Retina (tissue), 1 donor: ENCODE data around the gene PLXNA4.

Experiments
- DNase-seq: peaks from one replicate; pipeline ENCODE4 v3.0.0-alpha.2; 2016

Gene PLXNA4

DNA sequence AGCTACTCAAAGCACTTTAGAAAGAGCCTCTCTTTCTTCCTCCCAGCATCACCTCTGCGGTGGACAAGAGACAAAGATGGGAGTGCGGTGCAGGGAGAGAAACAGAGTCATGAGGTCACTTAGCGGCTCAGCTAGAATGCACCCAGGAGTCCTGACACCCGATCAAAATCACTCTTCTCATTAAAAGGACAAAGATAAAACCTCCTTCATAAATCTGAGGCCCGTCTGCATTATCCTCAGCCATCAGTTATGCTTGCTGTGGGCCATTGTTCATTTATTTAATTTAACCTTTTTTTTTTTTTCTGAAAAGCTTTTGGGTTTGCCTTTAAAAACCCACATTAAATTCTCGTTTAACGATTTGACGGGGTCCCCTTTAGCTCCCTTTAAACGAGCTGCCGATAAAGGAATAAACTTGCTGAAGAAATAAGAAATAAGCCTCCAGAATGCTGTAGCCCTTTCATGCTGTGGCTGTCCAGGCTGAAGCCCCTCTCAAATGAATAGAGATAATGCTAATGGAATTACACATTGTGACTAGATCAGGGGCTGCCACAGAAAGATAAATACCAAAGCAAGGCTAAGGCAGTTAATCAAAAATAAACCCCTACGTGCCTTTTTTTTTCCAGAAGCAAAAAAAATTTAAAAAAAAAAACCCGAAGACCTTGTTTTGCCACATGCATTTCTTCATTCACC is 16.1 kb upstream of the PLXNA4 start:
- no peak for DNase-seq

DNA sequence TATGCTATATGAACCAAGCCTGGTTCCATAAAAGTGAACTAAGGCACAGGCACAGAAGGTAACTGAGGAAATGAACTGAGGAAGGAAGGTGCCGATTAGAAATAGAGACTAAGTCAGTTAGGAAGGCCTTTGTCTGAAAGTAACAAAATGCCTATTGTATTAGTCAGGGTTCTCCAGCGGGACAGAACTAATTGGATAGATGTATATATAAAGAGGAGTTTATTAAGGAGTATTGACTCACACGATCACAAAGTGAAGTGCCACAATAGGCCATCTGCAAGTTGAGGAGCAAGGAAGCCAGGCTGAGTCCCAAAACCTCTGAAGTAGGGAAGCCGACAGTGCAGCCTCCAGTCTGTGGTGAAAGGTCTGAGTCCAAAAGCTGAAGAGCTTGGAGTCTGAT is 13.9 kb upstream of the PLXNA4 start:
- DNase-seq, result no peak

DNA sequence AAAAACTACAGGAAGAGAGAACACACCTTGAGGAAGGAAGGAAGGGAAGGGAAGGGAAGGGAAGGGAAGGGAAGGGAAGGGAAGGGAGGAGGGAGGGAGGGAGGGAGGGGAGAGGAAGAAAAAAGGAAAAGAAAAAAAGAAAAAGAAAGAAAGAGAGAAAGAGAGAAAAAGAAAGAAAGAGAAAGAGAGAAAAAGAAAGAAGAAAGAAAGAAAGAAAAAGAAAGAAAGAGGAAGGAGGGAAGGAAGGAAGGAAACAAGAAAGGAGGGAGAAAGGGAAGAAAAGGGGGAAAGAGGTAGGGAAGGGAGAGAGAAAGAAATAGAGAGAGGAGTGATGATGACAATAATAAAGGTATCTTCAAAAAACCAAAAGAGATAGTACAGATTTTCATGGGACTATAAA is 12.3 kb upstream of the PLXNA4 start:
- no peak for DNase-seq

DNA sequence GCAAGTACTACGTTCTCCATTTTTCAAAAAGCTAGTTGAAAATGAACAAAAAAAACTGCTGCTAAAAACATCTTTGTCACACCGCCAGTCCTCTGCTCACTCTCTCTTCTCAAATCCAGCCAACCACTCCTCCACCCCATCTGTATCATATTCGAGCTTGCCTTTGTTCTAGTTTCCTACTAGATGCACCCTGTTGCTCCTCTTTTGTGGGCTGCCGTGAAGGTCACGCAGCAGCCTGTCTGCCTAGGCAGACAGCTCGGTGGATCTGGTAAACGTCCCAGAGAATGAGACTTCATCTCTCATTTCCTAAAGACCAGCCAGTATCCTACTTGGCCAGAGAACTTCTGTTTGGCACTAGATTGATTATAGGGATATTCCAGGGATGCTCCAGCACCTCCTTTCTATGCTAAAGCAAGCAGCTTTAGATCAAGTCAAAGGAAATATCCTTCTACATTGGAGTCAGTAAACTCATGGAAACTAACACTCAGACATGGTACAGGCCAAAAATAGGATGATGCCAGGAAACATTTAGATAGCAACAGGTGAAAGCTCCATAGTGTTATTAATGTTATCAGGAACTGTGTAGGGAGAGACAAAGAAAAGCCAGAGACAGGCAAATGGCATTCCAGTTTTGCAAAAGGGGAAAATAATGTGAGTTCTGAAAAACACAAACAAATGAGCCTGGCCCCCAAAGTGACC is 8.7 kb upstream of the PLXNA4 start:
- DNase-seq, result no peak

DNA sequence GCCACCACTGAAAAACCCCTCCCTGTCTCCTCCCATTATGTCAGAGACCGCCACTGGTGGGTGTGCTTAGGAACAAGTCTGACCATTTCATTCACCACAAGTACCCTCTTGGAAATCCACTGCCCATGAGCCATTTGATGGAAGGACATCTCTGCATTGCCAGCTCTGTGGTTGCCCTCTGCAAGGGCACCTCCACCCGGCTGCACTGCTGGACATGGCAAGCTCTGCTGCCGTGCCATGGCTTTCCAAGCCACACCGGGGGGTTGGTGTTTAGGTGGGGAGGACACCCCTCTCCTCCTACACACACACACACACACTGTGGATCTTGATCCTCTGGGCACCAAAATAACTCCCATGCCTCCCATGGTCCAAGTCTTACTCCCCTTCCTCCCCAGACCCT is 5.2 kb upstream of the PLXNA4 start:
- DNase-seq, result no peak

DNA sequence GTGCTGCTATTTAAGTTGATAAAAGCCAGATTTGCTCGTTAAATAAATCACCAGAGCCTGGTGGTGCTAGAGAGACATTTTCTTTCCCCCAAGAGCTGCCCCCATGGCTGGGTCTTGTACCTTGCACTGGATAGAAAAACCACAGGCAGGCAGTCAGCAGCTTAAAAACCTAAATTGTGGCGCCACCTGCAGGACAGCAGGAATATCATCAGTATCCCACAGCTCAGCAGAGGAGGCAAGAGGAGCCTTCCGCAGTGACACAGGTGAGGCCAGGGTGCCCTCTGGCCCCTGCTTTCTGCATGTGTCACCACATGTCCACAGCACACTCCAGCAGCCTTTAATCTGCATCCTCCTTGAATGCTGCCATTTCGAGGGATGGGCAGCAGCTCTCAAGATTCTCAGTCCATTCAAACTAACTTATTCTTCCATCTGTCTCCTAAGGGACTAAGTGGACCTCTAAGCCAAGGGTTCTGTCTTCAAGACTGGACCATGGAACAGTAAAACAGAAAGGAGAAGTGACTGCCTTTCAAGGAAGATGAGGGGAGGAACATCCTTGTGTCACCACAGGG is 4.5 kb upstream of the PLXNA4 start:
- peak; percentile 85 for DNase-seq

DNA sequence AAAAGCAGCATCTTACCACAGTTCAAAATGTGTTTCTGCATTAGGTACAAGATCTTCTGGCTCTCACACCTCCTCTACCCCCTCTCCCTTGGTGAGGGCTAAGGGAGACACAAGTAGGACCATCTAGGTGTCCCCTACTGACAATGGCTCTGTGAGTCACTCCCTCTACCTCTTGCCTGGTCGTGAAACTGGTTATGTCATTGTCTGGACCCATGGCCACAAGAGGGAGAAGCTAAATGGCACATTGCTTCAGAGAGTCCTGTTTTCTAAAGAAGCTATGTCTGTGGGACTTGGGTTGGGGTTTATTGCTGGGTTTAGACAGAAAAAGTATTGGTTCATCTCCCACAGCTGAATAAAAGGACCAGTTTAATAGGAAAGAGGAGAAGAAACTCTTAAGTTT is 4.0 kb upstream of the PLXNA4 start:
- no peak for DNase-seq

DNA sequence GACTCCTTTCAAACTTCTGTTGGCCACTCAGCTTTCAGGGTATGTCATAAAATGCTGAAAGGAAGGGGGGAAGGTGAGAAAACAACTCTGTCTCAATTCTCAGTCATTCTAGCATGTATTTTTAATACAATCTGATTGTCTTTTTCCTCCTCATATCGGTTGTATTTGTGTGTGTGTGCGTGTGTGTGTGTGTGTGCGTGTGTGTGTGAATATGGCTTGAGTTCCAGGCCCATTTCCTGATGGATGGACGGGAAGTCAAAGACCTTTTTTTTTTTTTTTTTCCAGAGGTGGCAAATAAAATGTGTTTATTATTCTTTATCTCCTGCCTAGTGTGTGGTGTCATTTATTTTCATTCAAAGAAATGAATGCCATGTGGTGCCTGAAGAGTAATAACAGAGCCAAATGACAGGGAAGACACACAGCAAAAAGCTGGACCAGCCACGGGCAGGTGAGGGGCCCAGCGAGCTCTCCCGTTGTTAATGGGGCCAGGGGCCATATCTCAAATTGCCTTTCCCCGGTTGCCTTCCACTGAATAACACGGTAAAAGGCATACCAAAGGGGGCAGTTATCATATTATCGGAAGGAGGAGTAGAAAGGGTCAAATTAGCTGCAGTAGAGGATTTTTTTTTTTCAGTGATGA is 3.1 kb upstream of the PLXNA4 start:
- DNase-seq, result no peak

DNA sequence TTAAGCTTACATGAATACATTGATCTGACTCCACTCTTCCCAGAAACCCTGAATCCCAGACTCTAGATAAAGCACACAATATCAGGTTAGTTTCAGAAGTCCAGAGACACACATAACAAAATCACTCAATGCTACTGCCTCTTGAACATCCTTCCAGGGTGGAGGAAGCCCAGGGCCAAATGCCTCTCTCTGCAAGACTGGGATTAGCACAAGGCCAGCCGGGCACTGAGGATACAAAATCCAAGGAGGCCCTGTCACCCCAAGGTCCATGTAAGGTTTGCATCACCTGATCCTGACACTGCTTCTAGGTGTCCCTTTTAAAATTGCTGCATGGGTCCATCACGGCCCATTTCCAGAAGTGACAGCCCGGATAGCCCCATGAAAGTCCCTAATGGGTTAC is 2.6 kb upstream of the PLXNA4 start:
- no peak for DNase-seq

DNA sequence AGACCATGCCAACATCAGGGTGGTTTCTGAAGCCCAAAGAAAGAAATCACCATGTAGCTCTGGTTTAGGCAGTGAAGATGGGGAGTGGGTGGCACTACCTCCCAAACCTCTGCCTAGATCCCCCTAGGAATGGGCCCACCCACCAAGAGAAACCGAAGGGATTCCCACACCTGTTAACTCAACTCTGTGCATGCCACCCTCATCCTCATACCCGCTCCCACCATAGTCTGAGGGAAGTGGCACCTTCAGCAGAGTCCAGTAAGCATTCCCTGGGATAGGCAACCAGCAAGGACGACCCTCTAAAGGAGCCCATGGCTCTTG is 1.7 kb upstream of the PLXNA4 start:
- DNase-seq, result no peak

DNA sequence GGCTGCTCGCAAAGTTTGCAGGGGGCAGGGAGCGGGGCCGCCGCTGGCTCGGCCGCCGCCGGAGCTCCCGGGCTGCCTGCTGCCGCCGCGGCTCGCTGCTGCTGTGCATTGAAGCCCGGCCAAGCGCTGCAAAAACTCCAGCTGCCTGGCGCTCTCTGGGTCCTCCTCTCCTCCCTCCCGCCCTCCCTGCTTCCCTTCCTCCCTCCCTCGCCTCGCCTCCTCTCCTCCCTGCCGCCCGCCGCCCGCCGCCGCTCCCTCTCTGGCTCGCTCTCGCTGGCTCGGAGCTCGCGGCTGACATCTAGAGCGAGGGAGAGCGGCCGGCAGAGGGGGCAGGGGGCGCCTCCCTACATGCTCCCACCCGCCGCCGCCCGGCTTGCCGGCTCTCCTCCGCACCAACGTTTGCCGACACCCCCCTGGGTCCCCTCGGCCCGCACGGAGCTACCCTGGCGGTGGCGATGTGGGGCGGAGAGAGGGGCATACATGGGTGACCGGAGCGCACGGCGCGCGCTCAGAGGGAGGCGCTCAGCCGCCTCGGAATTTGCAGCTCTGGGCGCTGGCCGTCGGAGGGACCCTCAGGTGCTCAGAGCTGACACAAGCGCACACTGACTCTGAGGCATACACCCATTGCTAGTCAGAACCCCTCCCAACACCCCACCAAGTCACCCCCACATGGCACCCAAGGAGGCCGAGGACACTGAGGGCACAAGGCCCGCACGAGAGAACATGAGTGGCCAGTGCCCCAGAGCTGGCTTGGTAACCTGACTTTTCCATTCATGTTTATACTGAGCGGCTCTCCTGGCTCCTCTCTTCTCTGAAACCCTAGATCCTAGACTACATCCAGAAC is 1.2 kb upstream of the PLXNA4 start:
- DNase-seq, result peak; percentile 87

DNA sequence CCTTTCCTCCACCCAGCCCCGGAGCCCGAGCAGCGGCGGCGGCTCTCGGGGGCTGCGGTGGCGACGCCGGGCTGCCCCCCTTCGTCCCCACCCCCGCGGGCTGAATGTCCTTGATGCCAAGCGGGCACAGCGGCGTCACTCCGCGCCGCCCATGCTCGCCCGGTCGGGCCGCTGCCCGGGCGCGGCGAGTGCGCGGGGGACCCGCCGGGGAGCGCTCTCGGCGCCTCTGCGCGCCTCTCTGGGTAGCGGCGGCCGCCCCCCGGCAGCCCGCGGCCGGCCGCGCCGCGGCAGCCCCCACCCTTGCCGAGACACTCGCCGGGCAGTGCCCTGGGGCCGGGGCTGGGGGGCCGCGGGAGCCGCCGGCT is 433 bp upstream of the PLXNA4 start:
- DNase-seq, result no peak

DNA sequence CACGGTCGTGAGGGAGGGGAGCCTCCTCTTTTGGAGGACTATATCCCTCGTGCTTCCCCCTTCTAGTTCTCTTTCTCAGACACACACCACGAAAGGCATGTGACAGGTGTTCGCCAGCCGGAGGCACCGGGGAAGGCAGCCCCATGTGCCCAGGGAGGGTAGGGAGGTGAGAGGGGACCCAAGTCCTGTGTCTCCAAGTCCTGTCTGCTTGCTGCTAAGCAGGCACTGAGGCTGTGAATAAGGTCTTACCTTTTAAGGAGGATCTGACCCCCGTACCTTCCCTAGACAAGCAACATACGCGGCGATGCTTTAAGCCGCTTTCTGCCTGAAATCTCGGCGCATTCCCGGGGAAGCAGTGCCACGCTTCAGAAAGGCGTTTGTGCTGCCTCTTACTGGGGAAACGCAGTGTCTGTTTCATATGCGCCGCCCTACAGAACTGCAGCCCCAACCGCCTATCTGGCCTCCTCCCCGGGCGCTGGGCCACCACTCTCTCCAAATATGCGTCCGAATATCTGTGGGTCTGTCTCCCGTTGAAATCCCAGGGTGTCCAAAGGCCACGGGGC is 770 bp downstream of the PLXNA4 start:
- DNase-seq, result peak; percentile 81

DNA sequence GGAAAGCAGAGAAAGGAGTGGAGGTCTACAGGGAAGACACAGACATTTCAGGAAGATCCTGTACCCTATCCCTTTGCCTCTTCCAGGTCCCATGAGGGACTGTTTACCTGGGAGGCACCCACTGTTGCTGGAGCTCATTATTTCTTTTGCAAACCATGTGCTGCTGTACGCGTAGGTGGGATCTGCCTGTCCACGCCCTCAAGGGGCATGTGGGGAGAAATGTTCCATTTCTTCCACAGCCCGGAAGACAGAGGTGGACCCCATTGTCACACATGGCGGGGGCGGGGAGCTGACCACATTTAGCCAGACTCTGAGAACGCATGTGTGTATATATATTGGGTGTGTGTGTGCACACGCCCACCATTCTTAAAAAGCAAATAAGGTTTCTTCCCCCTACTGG is 2.0 kb downstream of the PLXNA4 start:
- DNase-seq, result no peak

DNA sequence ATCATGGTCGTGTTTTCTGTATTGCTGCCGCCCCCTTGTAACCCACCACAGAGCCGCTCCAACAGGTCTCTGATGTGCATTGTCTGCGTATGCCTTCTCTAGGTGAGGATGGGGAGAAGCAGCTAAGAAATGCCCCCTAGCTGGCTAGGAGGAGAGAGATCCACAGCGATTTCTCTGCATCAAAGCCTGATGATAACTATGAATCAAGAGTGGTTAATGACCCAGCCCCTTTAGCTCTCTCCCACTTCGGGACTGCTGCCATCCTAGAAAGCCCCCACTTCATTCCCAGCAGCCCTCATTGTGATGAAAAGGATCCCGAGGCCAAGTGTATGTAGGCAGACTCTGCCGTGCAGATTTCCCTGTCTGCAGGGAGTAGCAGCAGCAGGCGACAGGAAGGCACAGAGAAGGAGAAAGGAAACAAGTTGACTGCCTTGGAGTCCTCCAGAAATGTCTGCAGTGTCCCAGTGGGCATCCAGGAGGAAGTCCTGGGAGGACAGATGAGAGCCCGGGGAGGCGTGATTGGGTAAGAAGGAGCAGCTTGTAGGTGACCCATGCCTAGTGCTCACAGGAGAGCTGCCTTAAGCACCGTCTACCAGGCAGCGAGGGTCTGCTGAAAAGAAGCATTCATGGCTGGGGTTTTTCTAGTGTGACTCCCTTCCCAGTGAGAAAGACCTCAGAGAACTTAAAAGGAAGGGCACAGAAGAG is 2.9 kb downstream of the PLXNA4 start:
- no peak for DNase-seq

DNA sequence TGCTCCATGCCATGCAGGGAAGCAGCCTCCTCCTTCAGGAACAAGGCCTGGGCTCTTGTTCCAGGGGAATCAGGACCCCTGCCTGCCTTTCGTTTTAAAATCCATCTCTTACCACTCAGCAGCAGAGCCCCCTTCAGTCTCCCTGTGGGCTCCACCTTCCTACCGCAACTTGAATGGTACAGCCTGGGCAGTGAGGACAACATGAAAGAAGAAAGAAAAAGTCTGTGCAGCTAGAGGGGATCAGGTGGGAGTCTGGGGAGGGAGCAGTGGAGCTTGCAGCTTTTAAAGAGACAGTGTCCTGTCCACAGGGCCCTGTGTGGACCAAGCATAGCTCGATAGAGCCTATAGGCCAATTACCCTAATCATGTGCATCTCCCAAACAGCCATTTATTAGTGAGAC is 3.7 kb downstream of the PLXNA4 start:
- DNase-seq, result no peak

DNA sequence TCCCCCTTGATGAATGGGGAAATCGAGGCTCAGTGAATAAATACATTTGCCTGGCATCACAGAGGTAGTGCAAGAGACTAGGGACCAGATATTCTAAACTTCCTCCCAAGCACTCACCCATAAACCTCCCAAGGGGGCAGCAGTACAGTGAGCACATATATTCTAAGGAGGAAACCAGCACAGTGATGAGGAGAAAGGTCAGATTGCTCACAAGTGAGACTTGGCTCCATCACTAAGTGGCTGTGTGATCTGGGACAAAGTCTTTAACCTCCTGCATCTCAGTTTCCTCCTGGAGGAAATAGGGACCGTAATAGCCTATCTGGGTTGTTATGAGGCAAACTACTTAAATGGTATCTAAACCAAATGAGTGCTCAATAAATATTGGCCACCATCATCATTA is 4.3 kb downstream of the PLXNA4 start:
- no peak for DNase-seq

DNA sequence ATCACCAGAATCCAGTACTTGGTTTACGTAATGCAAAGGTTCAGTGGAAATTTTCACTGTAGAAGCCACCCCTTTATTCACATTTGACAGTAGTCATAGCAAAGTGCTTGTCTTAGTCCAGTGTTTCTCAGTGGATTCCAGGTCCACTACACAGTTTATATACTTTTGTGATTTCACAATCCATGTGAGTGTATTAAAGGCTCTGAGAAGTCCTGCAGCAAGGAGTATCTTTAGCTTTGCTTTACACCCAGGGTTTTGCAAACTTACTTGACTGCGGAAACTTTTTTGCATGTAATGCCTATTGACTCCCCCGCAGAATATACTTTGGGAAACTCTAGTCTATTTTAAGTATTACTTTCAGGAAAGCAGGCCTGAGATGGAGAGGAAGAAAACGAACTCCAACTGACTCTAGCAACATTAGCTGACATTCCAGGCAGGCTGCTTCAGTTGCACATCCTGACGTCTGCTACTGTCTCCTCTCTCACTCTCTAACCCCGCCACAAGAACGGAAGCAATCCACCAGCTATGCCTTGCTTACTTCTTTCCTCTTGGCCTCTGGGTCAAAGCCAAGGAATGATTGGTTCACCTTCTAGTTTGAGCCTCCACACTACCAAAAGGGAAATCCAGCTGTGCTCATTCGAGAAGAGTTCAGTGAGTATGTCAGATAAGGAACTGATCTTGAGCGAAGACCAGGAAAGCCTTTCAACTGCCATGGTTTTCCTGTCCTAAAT is 6.2 kb downstream of the PLXNA4 start:
- DNase-seq, result no peak

DNA sequence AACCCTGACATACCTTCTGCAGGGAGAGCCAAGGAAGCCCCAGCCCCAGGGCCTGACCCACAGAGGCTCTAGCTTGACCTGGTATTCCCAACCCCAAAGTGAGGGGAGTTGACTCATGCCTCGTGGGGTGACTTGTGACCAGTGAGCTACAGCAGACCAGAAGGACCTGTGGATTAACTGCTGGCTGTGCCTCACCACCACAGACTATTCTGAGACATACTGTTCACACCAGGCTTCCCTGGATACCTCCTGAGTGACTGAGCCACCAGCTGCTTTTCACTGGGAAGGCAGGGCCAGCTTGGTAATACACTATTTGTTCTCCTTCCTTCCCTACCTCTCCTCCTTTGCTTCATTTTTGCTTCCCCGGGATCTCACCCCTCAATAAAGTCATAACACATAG is 7.3 kb downstream of the PLXNA4 start:
- no peak for DNase-seq

DNA sequence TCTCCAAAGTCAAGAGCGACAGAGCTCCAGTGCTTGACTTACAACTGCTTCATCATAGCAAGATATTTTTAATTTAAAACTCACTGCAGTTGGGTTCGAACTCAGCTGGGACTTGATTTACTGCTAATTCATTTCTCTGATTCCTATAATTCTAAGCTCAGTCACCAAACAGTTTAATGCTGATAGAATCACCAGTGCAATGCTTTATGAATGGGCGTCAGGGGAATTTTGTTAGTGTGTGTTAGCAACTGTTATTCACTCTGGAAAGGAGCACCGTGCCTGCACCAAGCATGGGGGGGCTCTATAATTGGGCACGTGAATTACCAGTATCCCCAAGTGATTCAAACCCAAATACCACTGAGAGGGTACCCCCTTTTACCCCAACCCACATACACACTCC is 10.4 kb downstream of the PLXNA4 start:
- DNase-seq, result no peak

DNA sequence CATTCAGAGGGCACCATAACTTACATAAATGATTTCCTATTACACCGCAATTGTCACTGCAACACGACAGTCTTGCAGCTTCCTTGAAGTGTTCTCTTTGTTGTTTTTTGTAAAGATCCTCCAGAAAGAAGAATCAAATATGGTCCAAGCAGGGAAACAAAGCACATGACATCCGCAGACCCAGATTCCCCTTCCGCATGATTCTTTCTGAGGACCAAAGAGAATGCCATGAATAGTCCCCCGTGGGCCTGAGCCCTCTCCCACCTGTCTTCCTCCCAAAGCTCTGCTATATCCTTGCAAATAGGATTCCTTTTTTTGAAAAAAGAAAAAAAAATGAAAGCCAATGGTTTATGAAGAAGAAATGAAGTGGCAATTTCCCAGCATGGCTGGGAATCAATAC is 10.8 kb downstream of the PLXNA4 start:
- DNase-seq, result no peak

DNA sequence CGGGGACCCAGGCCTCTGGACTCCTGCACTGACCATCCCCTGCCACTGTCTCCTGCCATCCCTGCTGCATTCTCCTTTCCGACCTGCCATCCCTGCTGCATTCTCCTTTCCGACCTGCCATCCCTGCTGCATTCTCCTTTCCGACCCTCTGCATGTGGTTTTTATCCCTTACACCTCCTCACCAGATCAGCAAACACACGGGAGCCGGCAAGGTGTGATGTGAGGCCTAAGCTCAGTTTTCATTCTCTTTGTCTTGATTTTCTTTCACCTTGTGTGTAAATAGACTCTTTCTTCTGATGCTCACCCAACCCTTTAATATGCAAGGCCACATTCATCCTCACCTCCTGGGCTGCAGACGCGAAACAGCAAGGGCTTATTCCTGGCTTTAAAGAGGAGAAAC is 11.4 kb downstream of the PLXNA4 start:
- no peak for DNase-seq
